Neural cell (in vitro differentiated cells): Measurements from ENCODE around the gene WARS2. TPM values are rescaled to one million over a fixed set of nuclear protein-coding genes. Genes with fewer than 3 reads are reported as not detected.
"Not testable (repeated sequence)": the region's sequence is repeated elsewhere in the genome, so short reads cannot be mapped to it uniquely, and the experiment has no call there.

ENCODE experiments used
- H2AFZ ChIP-seq: fragments of 200-600, 300-800 bp; sonication (generic), shearing (Covaris generic); 2 replicates; pipeline ENCODE4 v1.6.0; 2014; ENCODE audit warnings: low read depth, mild to moderate bottlenecking, antibody characterized with exemption, low read length, moderate library complexity
- H3F3A ChIP-seq: fragments of 200-600 bp; shearing (Covaris generic); 2 replicates; pipeline ENCODE4 v1.6.1; 2016; ENCODE audit warnings: mild to moderate bottlenecking, moderate library complexity, mixed read lengths, antibody characterized with exemption, low read length; ENCODE audit not compliant: insufficient read depth, poor library complexity, severe bottlenecking
- H3K27ac ChIP-seq: fragments of 200-600, 300-800 bp; sonication (generic), shearing (Covaris generic); 2 replicates; pipeline ENCODE4 v1.5.1; 2014; ENCODE audit warnings: mild to moderate bottlenecking, low read length, moderate library complexity
- H3K27me3 ChIP-seq: fragments of 300-800, 200-600 bp; sonication (generic), shearing (Covaris generic); 2 replicates; pipeline ENCODE4 v1.6.0; 2014; ENCODE audit warnings: mild to moderate bottlenecking, low read depth, low read length, moderate library complexity; ENCODE audit not compliant: insufficient read depth
- H3K36me3 ChIP-seq: fragments of 300-800, 200-600 bp; sonication (generic), shearing (Covaris generic); 2 replicates; pipeline ENCODE4 v1.5.1; 2014; ENCODE audit warnings: mild to moderate bottlenecking, antibody characterized with exemption, low read length, moderate library complexity; ENCODE audit not compliant: insufficient read depth
- H3K4me2 ChIP-seq: fragments of 300-800, 200-600 bp; sonication (generic), shearing (Covaris generic); 2 replicates; pipeline ENCODE4 v1.6.0; 2014; ENCODE audit warnings: mild to moderate bottlenecking, low read length
- H3K4me3 ChIP-seq: fragments of 300-800, 200-600 bp; sonication (generic), shearing (Covaris generic); 2 replicates; pipeline ENCODE4 v1.5.1; 2014; ENCODE audit warnings: mild to moderate bottlenecking, low read length, moderate library complexity
- H3K79me2 ChIP-seq: fragments of 200-600 bp; shearing (Covaris generic); replicated peaks from 2 replicates; pipeline ENCODE4 v1.6.0; 2014; ENCODE audit warnings: mild to moderate bottlenecking, low read length, moderate library complexity; ENCODE audit not compliant: insufficient read depth
- H3K9ac ChIP-seq: fragments of 300-800, 200-600 bp; sonication (generic), shearing (Covaris generic); 2 replicates; pipeline ENCODE4 v1.6.1; 2016; ENCODE audit warnings: mild to moderate bottlenecking, low read length, mixed read lengths
- H3K9me2 ChIP-seq: fragments of 200-600 bp; shearing (Covaris generic); 2 replicates; pipeline ENCODE4 v1.6.1; 2016; ENCODE audit warnings: mild to moderate bottlenecking, low read length, mixed read lengths; ENCODE audit not compliant: insufficient read depth
- H3K9me3 ChIP-seq: fragments of 200-600, 300-800 bp; sonication (generic), shearing (Covaris generic); 2 replicates; pipeline ENCODE4 v1.6.1; 2016; ENCODE audit warnings: mild to moderate bottlenecking, mixed run types, low read length, moderate library complexity, mixed read lengths
- H4K20me1 ChIP-seq: fragments of 200-600 bp; shearing (Covaris generic); 2 replicates; pipeline ENCODE4 v1.6.1; 2016; ENCODE audit warnings: mild to moderate bottlenecking, mixed run types; ENCODE audit not compliant: insufficient read depth
- CTCF ChIP-seq: fragments of 450-650 bp; IDR thresholded peaks from 2 replicates; pipeline ENCODE4 v1.5.1; 2014; ENCODE audit warnings: antibody characterized with exemption, mild to moderate bottlenecking, moderate library complexity; ENCODE audit not compliant: poor library complexity, severe bottlenecking
- EP300 ChIP-seq: fragments of 450-650 bp; conservative IDR thresholded peaks from 2 replicates; pipeline ENCODE4 v1.6.1; 2014; ENCODE audit warnings: antibody characterized with exemption, mild to moderate bottlenecking, moderate library complexity; ENCODE audit not compliant: poor library complexity, severe bottlenecking
- EZH2 ChIP-seq: fragments of 200-600, 300-800 bp; shearing (Covaris generic), sonication (generic); IDR thresholded peaks from 2 replicates; pipeline ENCODE4 v1.6.1; 2014; ENCODE audit warnings: antibody characterized with exemption, low read length, borderline replicate concordance, mild to moderate bottlenecking; ENCODE audit not compliant: insufficient read depth, poor library complexity, severe bottlenecking
- MXI1 ChIP-seq: fragments of 450-650 bp; conservative IDR thresholded peaks from 2 replicates; pipeline ENCODE4 v1.6.1; 2014; ENCODE audit warnings: antibody characterized with exemption, mild to moderate bottlenecking; ENCODE audit not compliant: poor library complexity, severe bottlenecking
- POLR2AphosphoS5 ChIP-seq: IDR thresholded peaks from 2 replicates; pipeline ENCODE4 v1.6.1; 2012
- RAD21 ChIP-seq: fragments of 450-650 bp; conservative IDR thresholded peaks from 2 replicates; pipeline ENCODE4 v1.6.1; 2014; ENCODE audit warnings: antibody characterized with exemption, mild to moderate bottlenecking, moderate library complexity
- SMC3 ChIP-seq: fragments of 450-650 bp; conservative IDR thresholded peaks from 2 replicates; pipeline ENCODE4 v1.6.1; 2014; ENCODE audit warnings: antibody characterized with exemption, mild to moderate bottlenecking, moderate library complexity; ENCODE audit not compliant: poor library complexity
- TAF1 ChIP-seq: IDR thresholded peaks from 2 replicates; pipeline ENCODE4 v1.6.1; 2012; ENCODE audit warnings: low read depth
- polyA plus RNA-seq: library from polyadenylated mRNA; depleted of rRNA; stranded (reverse); fragments of >200 nt; gene quantifications from 2 replicates; pipeline ENCODE4 v1.2.3, GENCODE V29; 2014
- TF ChIP-seq, protein P1 (sequence below): IDR thresholded peaks from 2 replicates; pipeline ENCODE4 v1.6.1; 2012; ENCODE audit warnings: borderline replicate concordance

The WARS2 gene
- polyA plus RNA-seq, 1 donor from 2014 or later: 4.7 TPM

GRCh38 chr1:119125874-119126273 is 14.6 kb downstream of the WARS2 start:
- TF ChIP-seq TAF1: no peak
- TF ChIP-seq EZH2: no peak
- TF ChIP-seq POLR2AphosphoS5: no peak
- no peak for TF ChIP-seq EP300
- no peak for TF ChIP-seq CTCF
- TF ChIP-seq, protein P1, sequence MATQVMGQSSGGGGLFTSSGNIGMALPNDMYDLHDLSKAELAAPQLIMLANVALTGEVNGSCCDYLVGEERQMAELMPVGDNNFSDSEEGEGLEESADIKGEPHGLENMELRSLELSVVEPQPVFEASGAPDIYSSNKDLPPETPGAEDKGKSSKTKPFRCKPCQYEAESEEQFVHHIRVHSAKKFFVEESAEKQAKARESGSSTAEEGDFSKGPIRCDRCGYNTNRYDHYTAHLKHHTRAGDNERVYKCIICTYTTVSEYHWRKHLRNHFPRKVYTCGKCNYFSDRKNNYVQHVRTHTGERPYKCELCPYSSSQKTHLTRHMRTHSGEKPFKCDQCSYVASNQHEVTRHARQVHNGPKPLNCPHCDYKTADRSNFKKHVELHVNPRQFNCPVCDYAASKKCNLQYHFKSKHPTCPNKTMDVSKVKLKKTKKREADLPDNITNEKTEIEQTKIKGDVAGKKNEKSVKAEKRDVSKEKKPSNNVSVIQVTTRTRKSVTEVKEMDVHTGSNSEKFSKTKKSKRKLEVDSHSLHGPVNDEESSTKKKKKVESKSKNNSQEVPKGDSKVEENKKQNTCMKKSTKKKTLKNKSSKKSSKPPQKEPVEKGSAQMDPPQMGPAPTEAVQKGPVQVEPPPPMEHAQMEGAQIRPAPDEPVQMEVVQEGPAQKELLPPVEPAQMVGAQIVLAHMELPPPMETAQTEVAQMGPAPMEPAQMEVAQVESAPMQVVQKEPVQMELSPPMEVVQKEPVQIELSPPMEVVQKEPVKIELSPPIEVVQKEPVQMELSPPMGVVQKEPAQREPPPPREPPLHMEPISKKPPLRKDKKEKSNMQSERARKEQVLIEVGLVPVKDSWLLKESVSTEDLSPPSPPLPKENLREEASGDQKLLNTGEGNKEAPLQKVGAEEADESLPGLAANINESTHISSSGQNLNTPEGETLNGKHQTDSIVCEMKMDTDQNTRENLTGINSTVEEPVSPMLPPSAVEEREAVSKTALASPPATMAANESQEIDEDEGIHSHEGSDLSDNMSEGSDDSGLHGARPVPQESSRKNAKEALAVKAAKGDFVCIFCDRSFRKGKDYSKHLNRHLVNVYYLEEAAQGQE: no peak
- no peak for TF ChIP-seq SMC3
- no peak for TF ChIP-seq MXI1
- TF ChIP-seq RAD21: no peak
- H3K27me3 ChIP-seq: no peaks in the 10 kb centered on the region
- no peaks in the 10 kb centered on the region for H3F3A ChIP-seq

DNA sequence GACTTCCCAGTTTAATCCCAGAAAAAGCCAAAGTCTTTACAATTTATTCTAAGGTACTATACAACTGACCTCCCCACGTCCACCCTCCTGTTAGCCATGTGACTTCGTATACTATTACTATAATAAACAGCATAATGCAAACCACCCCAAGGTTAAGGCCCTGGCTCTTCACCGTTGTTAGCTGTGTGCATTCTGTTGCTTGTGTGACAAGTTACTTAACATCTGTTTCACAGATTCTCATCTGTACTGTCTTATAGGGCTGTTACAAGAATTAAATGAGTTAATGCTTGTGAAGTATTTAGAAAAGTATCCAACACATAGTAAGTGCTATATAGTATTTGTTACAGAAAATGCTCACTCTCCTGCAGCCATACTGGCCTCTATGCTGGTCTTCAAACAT is 15.7 kb downstream of the WARS2 start:
- Histone ChIP-seq H3K9me2 (no peaks in the 10 kb centered on the region), H3K9ac (no peak overlapping the region), H3K4me3 (no peak overlapping the region), H3K27me3 (no peaks in the 10 kb centered on the region), H3K9me3 (no peaks in the 10 kb centered on the region), H3K27ac (no peak overlapping the region), H3K79me2 (no peaks in the 10 kb centered on the region), H4K20me1 (no peaks in the 10 kb centered on the region), H3K36me3 (no peaks in the 10 kb centered on the region), H2AFZ (no peak overlapping the region), H3F3A (no peaks in the 10 kb centered on the region), H3K4me2 (no peak overlapping the region)
- TF ChIP-seq TAF1 (no peak), SMC3 (no peak), EP300 (no peak), CTCF (no peak), EZH2 (no peak), POLR2AphosphoS5 (no peak), MXI1 (no peak), RAD21 (no peak)
- TF ChIP-seq, protein P1: no peak

More at GRCh38 chr1:119125874-119126273, 14.6 kb downstream of the WARS2 start:
- H3K79me2 ChIP-seq: no peaks in the 10 kb centered on the region
- H3K9me3 ChIP-seq: no peaks in the 10 kb centered on the region
- H2AFZ ChIP-seq: no peak overlapping the region
- H3K9me2 ChIP-seq: no peaks in the 10 kb centered on the region
- H3K27ac ChIP-seq: no peak overlapping the region
- H4K20me1 ChIP-seq: no peaks in the 10 kb centered on the region
- H3K36me3 ChIP-seq: no peaks in the 10 kb centered on the region
- no peak overlapping the region for H3K4me3 ChIP-seq
- H3K9ac ChIP-seq: no peak overlapping the region
- H3K4me2 ChIP-seq: no peak overlapping the region

DNA sequence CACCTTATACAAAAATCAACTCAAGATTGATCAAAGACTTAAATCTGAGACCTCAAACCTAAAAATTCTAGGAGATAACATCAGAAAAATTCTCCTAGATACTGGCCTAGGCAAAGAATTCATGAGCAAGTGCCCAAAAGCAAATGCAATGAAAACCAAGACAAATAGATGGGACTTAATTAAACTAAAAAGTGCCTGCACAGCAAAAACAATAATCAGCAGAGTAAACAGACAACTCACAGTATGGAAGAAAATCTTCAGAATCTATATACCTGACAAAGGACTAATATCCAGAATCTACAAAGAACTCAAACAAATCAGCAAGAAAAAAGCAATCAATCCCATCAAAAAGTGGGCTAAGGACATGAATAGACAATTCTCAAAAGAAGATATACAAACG is 18.6 kb downstream of the WARS2 start:
- H3K4me3 ChIP-seq, H3K9me3 ChIP-seq, H3K4me2 ChIP-seq, H3K27ac ChIP-seq, H3K79me2 ChIP-seq, H3K27me3 ChIP-seq, H3K9ac ChIP-seq, H4K20me1 ChIP-seq, H2AFZ ChIP-seq, H3K36me3 ChIP-seq, H3K9me2 ChIP-seq, H3F3A ChIP-seq: not testable (repeated sequence)
